ENCODE measurements around the gene SLC5A10.

DNA sequence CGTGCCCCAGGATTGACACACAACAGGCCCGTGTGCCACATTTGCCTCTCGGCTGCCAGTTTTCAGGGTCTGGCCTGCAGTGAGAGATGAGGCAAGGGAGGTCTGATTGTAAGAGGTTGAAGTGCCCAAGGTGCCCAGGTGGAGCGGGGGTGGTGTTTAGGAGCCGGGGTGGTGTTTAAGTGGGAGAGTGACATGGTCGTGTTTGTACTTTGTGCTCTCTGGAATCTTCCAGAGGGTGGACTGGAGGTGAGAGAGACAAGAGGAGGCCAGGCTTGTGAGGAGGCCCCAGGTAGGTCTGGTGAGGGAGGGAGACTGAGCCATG lies 10.5 kb downstream of the SLC5A10 start:
- TF ChIP-seq, protein P1, sequence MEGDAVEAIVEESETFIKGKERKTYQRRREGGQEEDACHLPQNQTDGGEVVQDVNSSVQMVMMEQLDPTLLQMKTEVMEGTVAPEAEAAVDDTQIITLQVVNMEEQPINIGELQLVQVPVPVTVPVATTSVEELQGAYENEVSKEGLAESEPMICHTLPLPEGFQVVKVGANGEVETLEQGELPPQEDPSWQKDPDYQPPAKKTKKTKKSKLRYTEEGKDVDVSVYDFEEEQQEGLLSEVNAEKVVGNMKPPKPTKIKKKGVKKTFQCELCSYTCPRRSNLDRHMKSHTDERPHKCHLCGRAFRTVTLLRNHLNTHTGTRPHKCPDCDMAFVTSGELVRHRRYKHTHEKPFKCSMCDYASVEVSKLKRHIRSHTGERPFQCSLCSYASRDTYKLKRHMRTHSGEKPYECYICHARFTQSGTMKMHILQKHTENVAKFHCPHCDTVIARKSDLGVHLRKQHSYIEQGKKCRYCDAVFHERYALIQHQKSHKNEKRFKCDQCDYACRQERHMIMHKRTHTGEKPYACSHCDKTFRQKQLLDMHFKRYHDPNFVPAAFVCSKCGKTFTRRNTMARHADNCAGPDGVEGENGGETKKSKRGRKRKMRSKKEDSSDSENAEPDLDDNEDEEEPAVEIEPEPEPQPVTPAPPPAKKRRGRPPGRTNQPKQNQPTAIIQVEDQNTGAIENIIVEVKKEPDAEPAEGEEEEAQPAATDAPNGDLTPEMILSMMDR (IDR thresholded peaks at IDR 0.05) = no peak
- no peak for TF ChIP-seq POLR2AphosphoS5 (IDR thresholded peaks at IDR 0.05; ENCODE audit: low read depth, low read length)
- TF ChIP-seq, protein P2, sequence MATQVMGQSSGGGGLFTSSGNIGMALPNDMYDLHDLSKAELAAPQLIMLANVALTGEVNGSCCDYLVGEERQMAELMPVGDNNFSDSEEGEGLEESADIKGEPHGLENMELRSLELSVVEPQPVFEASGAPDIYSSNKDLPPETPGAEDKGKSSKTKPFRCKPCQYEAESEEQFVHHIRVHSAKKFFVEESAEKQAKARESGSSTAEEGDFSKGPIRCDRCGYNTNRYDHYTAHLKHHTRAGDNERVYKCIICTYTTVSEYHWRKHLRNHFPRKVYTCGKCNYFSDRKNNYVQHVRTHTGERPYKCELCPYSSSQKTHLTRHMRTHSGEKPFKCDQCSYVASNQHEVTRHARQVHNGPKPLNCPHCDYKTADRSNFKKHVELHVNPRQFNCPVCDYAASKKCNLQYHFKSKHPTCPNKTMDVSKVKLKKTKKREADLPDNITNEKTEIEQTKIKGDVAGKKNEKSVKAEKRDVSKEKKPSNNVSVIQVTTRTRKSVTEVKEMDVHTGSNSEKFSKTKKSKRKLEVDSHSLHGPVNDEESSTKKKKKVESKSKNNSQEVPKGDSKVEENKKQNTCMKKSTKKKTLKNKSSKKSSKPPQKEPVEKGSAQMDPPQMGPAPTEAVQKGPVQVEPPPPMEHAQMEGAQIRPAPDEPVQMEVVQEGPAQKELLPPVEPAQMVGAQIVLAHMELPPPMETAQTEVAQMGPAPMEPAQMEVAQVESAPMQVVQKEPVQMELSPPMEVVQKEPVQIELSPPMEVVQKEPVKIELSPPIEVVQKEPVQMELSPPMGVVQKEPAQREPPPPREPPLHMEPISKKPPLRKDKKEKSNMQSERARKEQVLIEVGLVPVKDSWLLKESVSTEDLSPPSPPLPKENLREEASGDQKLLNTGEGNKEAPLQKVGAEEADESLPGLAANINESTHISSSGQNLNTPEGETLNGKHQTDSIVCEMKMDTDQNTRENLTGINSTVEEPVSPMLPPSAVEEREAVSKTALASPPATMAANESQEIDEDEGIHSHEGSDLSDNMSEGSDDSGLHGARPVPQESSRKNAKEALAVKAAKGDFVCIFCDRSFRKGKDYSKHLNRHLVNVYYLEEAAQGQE (IDR thresholded peaks at IDR 0.05; ENCODE audit: insufficient read depth in 1 of 2, low read depth in 2 of 2, low read length in 1 of 2) = no peak

Data from Panc1 (cell line).